GM21423 (cell line): Measurements from ENCODE around the gene SAMD10.
"Not testable (repeated sequence)": the region's sequence is repeated elsewhere in the genome, so short reads cannot be mapped to it uniquely, and the experiment has no call there.

ENCODE experiments used
- ATAC-seq: cut with Tn5 transposase; IDR thresholded peaks from one replicate; pipeline ENCODE4 v1.9.1; 2021; ENCODE audit warnings: mild to moderate bottlenecking, moderate library complexity; ENCODE audit not compliant: unreplicated experiment

The SAMD10 gene

GRCh38 chr20:63969838-63970713 is 9.4 kb downstream of the SAMD10 start, which contains the start of gene ZNF512B:
ZNF512B (minus strand) TSS chr20:63969930; CDS start chr20:63967950, 1,980 bp downstream.
- ATAC-seq = no peak

GRCh38 chr20:63968928-63969760 is 10.3 kb downstream of the SAMD10 start:
- no peak for ATAC-seq

GRCh38 chr20:63968136-63968927 is 11.1 kb downstream of the SAMD10 start:
- no peak for ATAC-seq

GRCh38 chr20:63967330-63968135 is 11.9 kb downstream of the SAMD10 start:
- no peak for ATAC-seq

- ATAC-seq = no peak
Observed at GRCh38 chr20:63966944-63967322, 12.5 kb downstream of the SAMD10 start.

- no peak for ATAC-seq
Observed at GRCh38 chr20:63966172-63966943, 13.1 kb downstream of the SAMD10 start.

GRCh38 chr20:63964412-63964811 is 15.0 kb downstream of the SAMD10 start:
- no peak for ATAC-seq

GRCh38 chr20:63963784-63964301 is 15.6 kb downstream of the SAMD10 start:
- no peak for ATAC-seq

GRCh38 chr20:63963348-63963741 is 16.1 kb downstream of the SAMD10 start:
- no peak for ATAC-seq

- no peak for ATAC-seq
Observed at GRCh38 chr20:63962426-63963347, 16.8 kb downstream of the SAMD10 start.

GRCh38 chr20:63961664-63962425 is 17.6 kb downstream of the SAMD10 start:
- ATAC-seq = no peak

GRCh38 chr20:63960654-63961621 is 18.5 kb downstream of the SAMD10 start:
- not testable (repeated sequence) for ATAC-seq

GRCh38 chr20:63959699-63960075 is 19.8 kb downstream of the SAMD10 start:
- ATAC-seq = no peak

GRCh38 chr20:63958964-63959698 is 20.3 kb downstream of the SAMD10 start:
- ATAC-seq = no peak

- no peak for ATAC-seq
Observed at GRCh38 chr20:63958471-63958870, 21.0 kb downstream of the SAMD10 start.
